NCI-H82 (cell line): ENCODE results near the gene CDH6.

Experiments
- DNase-seq: peaks from one replicate; lab custom pipeline; 2025; lab: John Stamatoyannopoulos, UW

The CDH6 gene

GRCh38 chr5:31193591-31194467 is at the start of gene CDH6:
CDH6 (plus strand) TSS chr5:31193686; CDS start chr5:31267474, 73,788 bp downstream.
- peak; percentile 66 for DNase-seq

DNA sequence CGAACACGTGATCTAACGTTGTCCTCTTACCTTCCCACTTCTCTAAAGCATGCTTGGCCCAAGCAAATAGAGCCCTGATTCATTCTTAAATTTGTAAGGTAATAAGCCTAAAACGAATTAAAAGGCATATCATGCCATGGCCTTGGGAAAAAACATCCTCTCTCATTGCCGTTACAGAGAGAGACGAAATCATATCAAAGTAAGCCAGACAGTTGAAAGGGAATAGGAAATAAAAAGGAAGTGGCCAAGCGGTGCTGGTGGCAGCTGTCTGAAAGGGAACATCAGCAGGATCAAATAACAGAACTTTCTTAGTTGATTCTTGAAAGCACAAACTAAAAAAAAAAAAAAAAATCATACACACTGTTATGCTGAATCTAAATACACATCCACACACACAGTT is 49.1 kb upstream of the CDH6 start:
- DNase-seq, result no peak

DNA sequence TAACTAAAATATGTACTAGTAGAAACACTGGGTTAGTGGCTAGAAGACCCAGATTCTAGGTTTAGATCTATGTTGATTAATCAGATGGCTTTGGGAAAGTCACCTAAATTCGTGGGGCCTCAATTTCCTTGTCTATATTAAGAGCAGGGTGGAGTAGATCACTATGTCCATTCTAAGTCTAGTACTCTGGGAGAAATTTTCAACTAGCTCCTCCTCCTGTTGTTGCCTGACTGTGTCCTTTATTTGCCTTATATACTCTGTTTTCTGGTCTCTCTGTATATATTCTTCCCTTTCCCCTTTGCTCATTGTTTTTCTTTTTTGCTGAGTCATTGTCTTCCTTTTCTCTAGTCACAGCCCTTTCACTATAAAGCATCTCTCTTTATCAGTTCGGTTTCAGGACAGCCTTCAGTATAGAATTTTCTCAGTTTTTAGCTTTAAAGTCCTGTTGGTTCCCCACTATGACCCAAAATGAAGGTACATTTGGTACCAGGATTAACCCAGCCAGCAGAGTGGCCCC is 44.5 kb upstream of the CDH6 start:
- no peak for DNase-seq

- DNase-seq, result no peak
Measured at GRCh38 chr5:31153521-31153920, 40.0 kb upstream of the CDH6 start.

GRCh38 chr5:31156631-31157160 is 36.8 kb upstream of the CDH6 start:
- DNase-seq, result no peak

DNA sequence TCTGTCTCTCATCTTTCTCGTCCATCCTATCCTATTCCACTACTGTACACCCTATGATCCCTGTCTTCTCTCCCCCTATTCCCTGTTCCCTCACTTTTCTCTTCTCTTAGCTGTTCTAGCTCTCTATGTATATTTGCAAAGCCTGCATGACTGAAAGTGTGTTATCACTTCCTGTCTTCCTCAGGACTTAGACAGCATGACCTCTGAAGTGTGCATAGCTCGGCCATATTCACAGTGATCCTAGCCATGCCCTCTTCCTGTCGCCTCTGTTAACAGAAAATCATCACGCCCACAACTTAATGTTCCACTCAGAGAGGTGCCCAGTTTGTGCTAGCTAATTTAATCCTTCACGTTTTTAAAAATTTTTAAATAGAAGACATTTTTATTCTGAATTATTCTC is 35.8 kb upstream of the CDH6 start:
- DNase-seq, result no peak

DNA sequence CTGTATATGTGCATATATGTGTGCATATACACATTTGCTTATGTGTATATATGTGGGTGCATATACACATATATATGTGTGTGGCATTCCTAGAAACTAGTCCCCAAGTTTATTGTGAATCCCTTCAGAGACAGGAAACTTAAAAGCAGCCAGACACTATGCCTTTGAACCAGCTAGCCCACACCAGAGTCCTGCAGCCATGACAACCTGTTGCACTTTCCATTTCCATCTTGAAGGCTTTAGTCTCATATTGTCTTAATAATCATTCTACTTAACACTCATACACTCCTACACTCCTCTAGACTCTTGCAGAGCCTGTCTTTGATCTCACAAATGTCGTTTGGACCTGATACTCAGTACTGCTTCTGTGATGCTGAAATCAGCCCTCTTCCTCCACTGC is 34.8 kb upstream of the CDH6 start:
- DNase-seq, result no peak

DNA sequence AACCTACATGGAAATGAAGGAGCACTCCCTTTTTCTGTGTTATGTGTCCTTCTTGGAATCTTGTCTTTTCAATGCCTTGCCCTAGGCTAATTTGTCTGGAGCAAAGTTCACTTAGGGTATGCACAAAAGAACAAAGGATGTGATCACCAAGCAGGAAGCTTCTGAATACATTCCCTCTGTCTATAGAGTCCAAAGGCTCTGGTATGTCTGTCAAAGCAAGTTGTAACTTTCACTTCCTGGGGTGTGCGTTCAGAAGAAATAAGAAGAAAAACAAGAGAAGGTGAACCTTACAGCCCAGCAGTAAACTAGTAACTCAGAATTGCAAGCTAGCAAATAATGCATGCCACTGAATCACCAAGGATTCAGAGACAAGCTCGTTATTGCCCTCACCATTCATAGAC is 31.7 kb upstream of the CDH6 start:
- DNase-seq, result no peak

- DNase-seq, result no peak
Measured at GRCh38 chr5:31165729-31166128, 27.8 kb upstream of the CDH6 start.

DNA sequence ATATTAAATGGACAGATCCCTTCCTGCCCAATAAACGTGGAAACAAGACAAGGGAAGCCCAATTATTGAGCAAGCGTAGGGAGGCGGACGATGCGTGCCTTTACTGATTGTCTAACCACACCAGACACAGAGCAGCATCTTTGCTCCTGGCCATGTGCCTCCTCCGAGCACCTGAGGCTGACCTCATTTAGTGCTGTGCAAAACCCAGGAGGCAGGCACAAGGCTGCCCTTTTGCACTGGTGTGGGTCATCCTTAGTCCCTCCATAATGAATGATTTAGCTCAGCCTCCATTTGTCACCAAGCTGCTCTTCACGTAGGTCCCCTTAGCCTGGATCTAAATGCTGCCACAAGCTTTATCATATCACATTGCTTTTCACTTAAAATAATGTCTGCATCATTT is 24.1 kb upstream of the CDH6 start:
- DNase-seq, result no peak

- DNase-seq, result no peak
Measured at GRCh38 chr5:31172881-31173280, 20.6 kb upstream of the CDH6 start.

GRCh38 chr5:31173614-31174013 is 19.9 kb upstream of the CDH6 start:
- DNase-seq, result no peak

DNA sequence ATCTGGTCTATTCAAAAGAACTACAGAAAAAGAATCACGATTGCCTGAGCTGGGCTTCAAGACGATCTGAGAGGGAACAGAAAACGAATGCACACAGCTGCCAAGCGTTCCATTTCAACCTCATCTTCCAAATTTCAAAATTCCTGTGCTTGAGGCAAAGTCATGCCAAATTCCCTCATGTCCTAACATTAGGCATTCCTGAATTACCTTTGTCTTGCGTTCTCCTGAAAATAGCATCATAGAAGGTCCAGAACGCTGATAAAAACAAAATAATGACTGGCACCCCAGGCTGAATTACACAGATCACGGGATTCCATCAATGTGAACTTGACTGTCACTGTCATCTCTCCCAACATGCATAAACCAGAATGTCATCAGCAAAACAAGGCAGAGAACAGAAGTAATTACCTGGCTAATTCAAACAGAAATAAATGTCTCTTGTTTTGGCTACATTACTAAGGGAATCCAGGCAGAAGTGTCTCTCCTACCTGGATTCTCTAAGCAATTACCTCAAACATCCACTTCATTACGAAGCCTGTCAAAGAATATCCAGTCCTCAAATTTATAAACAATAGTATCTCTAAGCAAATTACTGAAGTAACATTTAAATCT is 12.0 kb upstream of the CDH6 start:
- DNase-seq, result no peak

- no peak for DNase-seq
Measured at GRCh38 chr5:31182136-31182535, 11.3 kb upstream of the CDH6 start.

- no peak for DNase-seq
Measured at GRCh38 chr5:31185951-31186350, 7.5 kb upstream of the CDH6 start.

- peak; percentile 72 for DNase-seq
Measured at GRCh38 chr5:31186672-31187267, 6.7 kb upstream of the CDH6 start.

GRCh38 chr5:31187591-31187990 is 5.9 kb upstream of the CDH6 start:
- DNase-seq, result no peak

DNA sequence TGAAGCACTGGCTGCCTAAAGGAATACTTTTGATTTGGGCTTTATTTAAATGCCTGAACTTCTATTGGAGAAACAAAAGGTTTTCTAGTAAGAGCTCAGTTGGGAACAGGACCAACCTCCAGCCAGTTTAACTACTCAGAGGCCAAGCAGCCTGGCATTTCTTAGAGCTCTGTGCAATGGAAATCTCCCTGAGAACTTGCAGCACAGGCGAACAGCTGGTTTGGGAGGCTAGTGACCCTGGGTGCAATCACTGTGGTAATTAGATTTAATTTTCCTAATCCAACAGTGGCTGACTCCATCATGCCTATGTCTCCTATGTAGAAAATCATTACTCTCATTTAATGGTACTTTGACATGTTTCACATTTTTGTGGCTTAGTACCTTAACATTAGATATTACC is 1.0 kb upstream of the CDH6 start:
- DNase-seq, result peak; percentile 91

DNA sequence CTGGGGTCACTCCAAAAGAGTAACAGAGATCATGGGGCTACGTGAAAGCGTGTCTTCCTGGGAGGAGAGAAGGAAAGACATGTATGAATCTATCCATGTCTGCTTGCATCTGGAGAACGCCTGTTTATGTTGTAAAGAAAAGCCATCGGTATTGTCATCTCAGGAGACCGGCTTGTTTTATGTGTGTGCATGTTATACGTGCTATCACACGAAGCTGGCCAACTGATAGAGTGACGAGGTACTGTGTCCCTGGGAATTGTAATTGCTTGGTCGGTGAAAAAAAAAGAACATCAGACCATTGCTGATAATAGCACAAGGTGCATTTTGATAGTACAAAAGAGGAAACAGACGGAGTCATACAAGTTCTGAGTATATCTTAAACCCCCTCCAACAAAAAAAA is 370 bp upstream of the CDH6 start:
- peak; percentile 26 for DNase-seq

DNA sequence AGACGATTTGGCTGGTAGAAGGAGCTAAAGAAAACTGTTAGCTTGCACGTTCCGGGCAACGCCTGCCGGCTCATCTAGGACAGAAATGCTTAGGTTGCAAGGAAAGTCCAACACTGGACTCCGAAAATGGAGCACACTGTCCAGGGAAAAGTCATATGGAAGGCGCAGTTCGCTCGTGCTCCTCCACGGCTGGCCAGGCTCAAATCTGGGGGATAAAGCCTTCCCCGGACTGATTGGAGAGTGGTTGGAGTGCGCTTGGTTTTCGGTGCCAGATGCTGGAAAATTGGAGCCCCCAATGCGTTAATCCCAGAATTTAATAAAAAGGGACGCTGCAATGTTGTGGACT is 955 bp downstream of the CDH6 start:
- DNase-seq, result peak; percentile 28

GRCh38 chr5:31194892-31195555 is 1.5 kb downstream of the CDH6 start:
- DNase-seq, result no peak

DNA sequence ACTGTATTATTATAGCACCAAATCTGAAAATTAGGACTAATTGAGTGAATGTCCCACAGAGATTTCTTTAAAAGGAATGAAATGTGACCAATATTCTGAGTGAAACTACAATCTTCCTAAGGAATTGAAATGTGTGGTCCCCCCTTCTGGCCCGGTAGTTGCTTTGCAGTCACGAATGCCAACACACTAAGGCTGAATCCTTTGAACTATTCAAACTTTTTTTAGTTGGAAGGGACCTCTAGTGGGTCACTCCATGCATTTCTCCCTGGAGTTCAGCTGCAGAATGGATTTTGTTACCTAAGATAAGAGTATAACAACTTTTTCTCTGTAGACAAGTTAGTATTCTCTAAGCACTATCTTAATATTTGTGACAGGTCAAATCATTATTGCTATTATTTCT is 2.8 kb downstream of the CDH6 start:
- DNase-seq, result peak; percentile 13
